T47D (cell line): ENCODE measurements around the gene FBLIM1.
A peak's percentile ranks its signal among the peaks of the same experiment; 100 is the strongest.

ENCODE experiments used
- DNase-seq, 2 experiments: peaks; one replicate each; pipeline versions ENCODE4 v3.0.0 to v3.0.0-alpha.2; 2011 to 2012; ENCODE audit warnings: low read depth in 1 of 2, low spot score in 1 of 2
- JUND ChIP-seq: IDR thresholded peaks from 2 replicates; pipeline ENCODE4 v1.6.1; 2012; ENCODE audit warnings: low read depth
- in situ Hi-C: cut with HindIII; loops from 2 replicates; pipeline ENCODE4 v1.10.0; 2016; ENCODE audit warnings: low sequenced_read_pairs, low pct_unique_long_range_greater_than_20kb

FBLIM1 gene

GRCh38 chr1:15758343-15758931, at the start of gene FBLIM1:
Gene FBLIM1 (plus strand): TSS chr1:15758795. CDS start chr1:15764984, 6,189 bp downstream.
- in situ Hi-C loops: no loop called here
- no peak for TF ChIP-seq JUND
- DNase-seq: peak in 1 of 2 experiments; percentile 29

GRCh38 chr1:15709226-15709625, 49.4 kb upstream of the FBLIM1 start:
- in situ Hi-C loops: no loop called here
- TF ChIP-seq JUND: no peak
- no peak for DNase-seq

- TF ChIP-seq JUND: no peak
- no peak for DNase-seq
- in situ Hi-C loops: no loop called here
Measured at GRCh38 chr1:15712168-15712567, 46.4 kb upstream of the FBLIM1 start.

GRCh38 chr1:15714406-15715136, 44.0 kb upstream of the FBLIM1 start:
- in situ Hi-C loops: no loop called here
- TF ChIP-seq JUND: no peak

GRCh38 chr1:15717418-15718125, 41.0 kb upstream of the FBLIM1 start:
- in situ Hi-C loops: no loop called here
- DNase-seq: no peak
- TF ChIP-seq JUND: no peak

More at GRCh38 chr1:15714406-15715136, 44.0 kb upstream of the FBLIM1 start:
- no peak for DNase-seq

- in situ Hi-C loops: no loop called here
- no peak for DNase-seq
- TF ChIP-seq JUND: no peak
Measured at GRCh38 chr1:15718199-15718601, 40.4 kb upstream of the FBLIM1 start.

GRCh38 chr1:15719381-15720120, 39.0 kb upstream of the FBLIM1 start:
- in situ Hi-C loops: no loop called here
- no peak for TF ChIP-seq JUND
- no peak for DNase-seq

GRCh38 chr1:15720861-15721260, 37.7 kb upstream of the FBLIM1 start:
- TF ChIP-seq JUND: no peak
- DNase-seq: no peak
- in situ Hi-C loops: no loop called here

- DNase-seq: no peak
- TF ChIP-seq JUND: no peak
- in situ Hi-C loops: no loop called here
Measured at GRCh38 chr1:15722411-15722810, 36.2 kb upstream of the FBLIM1 start.

- peak; percentile 63 to 72 for DNase-seq
- TF ChIP-seq JUND: no peak
- in situ Hi-C loops: no loop called here
Measured at GRCh38 chr1:15722836-15723532, 35.6 kb upstream of the FBLIM1 start.

- in situ Hi-C loops: no loop called here
- DNase-seq: no peak
- no peak for TF ChIP-seq JUND
Measured at GRCh38 chr1:15723631-15724246, 34.9 kb upstream of the FBLIM1 start.
